HCT116 (cell line): ENCODE measurements around the gene ROBO1. TPM values are rescaled to one million over a fixed set of nuclear protein-coding genes. Genes with fewer than 3 reads are reported as not detected.

Experiments
- ATAC-seq: fragments of 200-7000 bp; cut with Tn5 transposase; 2 replicates; pipeline ENCODE4 v1.9.1; 2020; ENCODE audit warnings: mild to moderate bottlenecking, moderate library complexity
- BruUV-seq: library from RNA; stranded (reverse); fragments of 400-500 nt; replicated peaks from 2 replicates; lab custom pipeline; 2021; lab: Mats Ljungman, UMichigan
- CTCF ChIA-PET: fragments of 300-600 bp; sonication (Branson Sonifier 250); formaldehyde crosslinking; loops from one replicate; lab custom pipeline; 2021; ENCODE audit warnings: antibody characterized with exemption; lab: Charles Lee
- POLR2A ChIA-PET: fragments of 300-600, 350-600 bp; sonication (Branson Sonifier 250); formaldehyde crosslinking; loops from one replicate; lab custom pipeline; 2021; ENCODE audit warnings: antibody characterized with exemption; lab: Charles Lee
- RAD21 ChIA-PET, 2 experiments: fragments of 300-600 bp; sonication (Branson Sonifier 250); formaldehyde crosslinking; loops; one replicate each; lab custom pipeline; 2023; ENCODE audit warnings: low total read pairs in 2 of 2; ENCODE audit not compliant: uncharacterized antibody in 2 of 2, unreplicated experiment in 2 of 2, low non-redundant PET in 1 of 2; lab: Charles Lee
- DNase-seq: peaks from one replicate; pipeline ENCODE4 v3.0.0-alpha.2; 2010; ENCODE audit warnings: low read depth, low spot score
- H2AFZ ChIP-seq: fragments of 200-600 bp; shearing (Covaris generic), sonication (generic); 2 replicates; pipeline ENCODE4 v1.6.1; 2017; ENCODE audit warnings: low read depth, mixed run types, mixed read lengths, antibody characterized with exemption, low read length; ENCODE audit not compliant: poor library complexity, severe bottlenecking
- H3K27ac ChIP-seq: 2 replicates; pipeline ENCODE4 v1.5.1; 2012; ENCODE audit warnings: low read depth, low read length
- H3K27me3 ChIP-seq: fragments of 200-600 bp; sonication (generic); 2 replicates; pipeline ENCODE4 v1.6.1; 2016; ENCODE audit warnings: mixed run types, low read length, mixed read lengths; ENCODE audit not compliant: insufficient read depth
- H3K36me3 ChIP-seq, 2 experiments: fragments of 200-500 bp in 1 of 2; fragments of 200-600 bp in 1 of 2; sonication (Bioruptor generic) in 1 of 2; sonication (generic) in 1 of 2; 2 replicates each; pipeline versions ENCODE4 v1.5.1 to v1.6.1; 2014 to 2016; ENCODE audit warnings: low read length in 2 of 2, inconsistent platforms in 1 of 2, mixed read lengths in 1 of 2, mixed run types in 1 of 2; ENCODE audit not compliant: insufficient read depth in 2 of 2, control insufficient read depth in 1 of 2
- H3K4me1 ChIP-seq, 2 experiments: fragments of 200-600 bp in 1 of 2; sonication (generic) in 1 of 2; 2 replicates each; pipeline versions ENCODE4 v1.5.1 to v1.6.1; 2012 to 2017; ENCODE audit warnings: low read length in 2 of 2, inconsistent platforms in 1 of 2, mild to moderate bottlenecking in 1 of 2, mixed read lengths in 1 of 2, mixed run types in 1 of 2, moderate library complexity in 1 of 2; ENCODE audit not compliant: insufficient read depth in 2 of 2, control insufficient read depth in 1 of 2
- H3K4me2 ChIP-seq: fragments of 200-600 bp; sonication (generic); 2 replicates; pipeline ENCODE4 v1.6.1; 2017; ENCODE audit warnings: mixed run types, low read length, mixed read lengths
- H3K4me3 ChIP-seq, 2 experiments: fragments of 200-600 bp in 1 of 2; sonication (generic) in 1 of 2; replicated peaks in 1 of 2; 2 replicates each; pipeline ENCODE4 v1.5.1; 2011 to 2016; ENCODE audit warnings: low read length in 2 of 2, control low read depth in 1 of 2, low read depth in 1 of 2, mild to moderate bottlenecking in 1 of 2, mixed read lengths in 1 of 2, mixed run types in 1 of 2
- H3K79me2 ChIP-seq: fragments of 200-600 bp; sonication (generic); 2 replicates; pipeline ENCODE4 v1.6.1; 2017; ENCODE audit warnings: mild to moderate bottlenecking, mixed run types, low read length, moderate library complexity, mixed read lengths; ENCODE audit not compliant: insufficient read depth
- H3K9ac ChIP-seq: fragments of 200-600 bp; sonication (generic); 2 replicates; pipeline ENCODE4 v1.6.1; 2016; ENCODE audit warnings: low read length, mixed read lengths
- H3K9me2 ChIP-seq: fragments of 200-600 bp; sonication (generic), shearing (Covaris generic); 2 replicates; pipeline ENCODE4 v1.6.1; 2017; ENCODE audit warnings: mixed run types, mild to moderate bottlenecking, moderate library complexity; ENCODE audit not compliant: insufficient read depth
- H3K9me3 ChIP-seq, 2 experiments: fragments of 200-500 bp in 1 of 2; fragments of 200-600 bp in 1 of 2; sonication (Bioruptor generic) in 1 of 2; sonication (generic) in 1 of 2; 2 replicates each; pipeline ENCODE4 v1.6.1; 2014 to 2017; ENCODE audit warnings: low read length in 2 of 2, mixed read lengths in 2 of 2, inconsistent platforms in 1 of 2, low read depth in 1 of 2, mild to moderate bottlenecking in 1 of 2, mixed run types in 1 of 2, moderate library complexity in 1 of 2; ENCODE audit not compliant: control insufficient read depth in 1 of 2, insufficient read depth in 1 of 2
- H4K20me1 ChIP-seq: fragments of 200-600 bp; sonication (generic), shearing (Covaris generic); 2 replicates; pipeline ENCODE4 v1.6.1; 2017; ENCODE audit warnings: mixed run types, mild to moderate bottlenecking, moderate library complexity; ENCODE audit not compliant: insufficient read depth
- ATF3 ChIP-seq: IDR thresholded peaks from 2 replicates; pipeline ENCODE4 v1.6.1; 2012
- CEBPB ChIP-seq: IDR thresholded peaks from 2 replicates; pipeline ENCODE4 v1.6.1; 2012; ENCODE audit warnings: low read depth
- CTCF ChIP-seq, 3 experiments: fragments of 200-600 bp in 1 of 3; sonication (generic) in 1 of 3; IDR thresholded peaks in 2 of 3; conservative IDR thresholded peaks in 1 of 3; 2 replicates each; pipeline ENCODE4 v1.5.1; 2012 to 2017; ENCODE audit warnings: low read depth in 2 of 3, low read length in 2 of 3, antibody characterized with exemption in 1 of 3, borderline replicate concordance in 1 of 3, control low read depth in 1 of 3, mild to moderate bottlenecking in 1 of 3, mixed read lengths in 1 of 3, mixed run types in 1 of 3, moderate library complexity in 1 of 3; ENCODE audit not compliant: insufficient read depth in 1 of 3
- EGR1 ChIP-seq: IDR thresholded peaks from 2 replicates; pipeline ENCODE4 v1.6.1; 2012; ENCODE audit warnings: low read depth
- ELF1 ChIP-seq: IDR thresholded peaks from 2 replicates; pipeline ENCODE4 v1.6.1; 2012; ENCODE audit warnings: low read depth, borderline replicate concordance
- EZH2 ChIP-seq: fragments of 200-600 bp; sonication (generic); IDR thresholded peaks from 2 replicates; pipeline ENCODE4 v1.6.1; 2017; ENCODE audit warnings: antibody characterized with exemption, mixed run types
- EZH2phosphoT487 ChIP-seq: fragments of 200-600 bp; IDR thresholded peaks from 2 replicates; pipeline ENCODE4 v1.6.1; 2018; ENCODE audit warnings: antibody characterized with exemption, borderline replicate concordance
- FOSL1 ChIP-seq: IDR thresholded peaks from 2 replicates; pipeline ENCODE4 v1.6.1; 2012; ENCODE audit warnings: low read depth
- JUND ChIP-seq: IDR thresholded peaks from 2 replicates; pipeline ENCODE4 v1.6.1; 2012
- RAD21 ChIP-seq: IDR thresholded peaks from 2 replicates; pipeline ENCODE4 v1.6.1; 2012; ENCODE audit warnings: low read depth, mild to moderate bottlenecking
- SIN3A ChIP-seq: IDR thresholded peaks from 2 replicates; pipeline ENCODE4 v1.6.1; 2012; ENCODE audit warnings: low read depth
- YY1 ChIP-seq: IDR thresholded peaks from 2 replicates; pipeline ENCODE4 v1.6.1; 2011; ENCODE audit warnings: low read length, low read depth, moderate library complexity, mild to moderate bottlenecking; ENCODE audit not compliant: insufficient replicate concordance; ENCODE audit errors: extremely low read depth
- ZFX ChIP-seq: fragments of 450-650 bp; IDR thresholded peaks from 2 replicates; pipeline ENCODE4 v1.6.1; 2017
- intact Hi-C: fragments of 100-400 bp; cut with micrococcal nuclease; formaldehyde crosslinking; loops from 2 replicates; pipeline ENCODE4 v1.10.0; 2022
- total RNA-seq: library from RNA; stranded (reverse); gene quantifications from one replicate; pipeline ENCODE4 v1.2.1, GENCODE V29; 2021; ENCODE audit not compliant: unreplicated experiment
- TF ChIP-seq, protein P1 (sequence below): IDR thresholded peaks from 2 replicates; pipeline ENCODE4 v1.6.1; 2011; ENCODE audit warnings: mild to moderate bottlenecking, low read length, moderate library complexity; ENCODE audit not compliant: insufficient replicate concordance; ENCODE audit errors: extremely low read depth
- TF ChIP-seq, protein P2 (sequence below): IDR thresholded peaks from 2 replicates; pipeline ENCODE4 v1.6.1; 2012

Gene ROBO1
- total RNA-seq, 1 experiment from 2014 or later: 0.27 TPM

DNA sequence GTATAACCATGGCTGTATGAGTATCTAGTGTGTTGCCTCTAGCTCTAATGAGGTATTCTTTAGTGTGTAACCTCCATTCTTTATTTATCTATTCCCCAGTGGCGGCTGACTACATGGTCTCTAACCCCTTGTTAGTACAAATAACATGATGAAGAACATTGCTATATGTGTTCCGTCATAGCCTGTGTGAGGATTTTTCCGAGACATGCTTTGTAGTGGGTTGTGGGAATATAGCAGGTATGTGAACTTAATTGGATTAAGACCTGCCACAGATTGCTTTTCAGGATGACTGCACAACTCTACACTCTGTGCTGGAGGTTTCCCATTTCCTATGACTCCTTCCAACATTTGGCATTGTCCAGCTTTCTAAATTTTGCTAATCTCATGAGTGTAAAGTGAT is 563.4 kb downstream of the ROBO1 start:
- TF ChIP-seq, protein P1, sequence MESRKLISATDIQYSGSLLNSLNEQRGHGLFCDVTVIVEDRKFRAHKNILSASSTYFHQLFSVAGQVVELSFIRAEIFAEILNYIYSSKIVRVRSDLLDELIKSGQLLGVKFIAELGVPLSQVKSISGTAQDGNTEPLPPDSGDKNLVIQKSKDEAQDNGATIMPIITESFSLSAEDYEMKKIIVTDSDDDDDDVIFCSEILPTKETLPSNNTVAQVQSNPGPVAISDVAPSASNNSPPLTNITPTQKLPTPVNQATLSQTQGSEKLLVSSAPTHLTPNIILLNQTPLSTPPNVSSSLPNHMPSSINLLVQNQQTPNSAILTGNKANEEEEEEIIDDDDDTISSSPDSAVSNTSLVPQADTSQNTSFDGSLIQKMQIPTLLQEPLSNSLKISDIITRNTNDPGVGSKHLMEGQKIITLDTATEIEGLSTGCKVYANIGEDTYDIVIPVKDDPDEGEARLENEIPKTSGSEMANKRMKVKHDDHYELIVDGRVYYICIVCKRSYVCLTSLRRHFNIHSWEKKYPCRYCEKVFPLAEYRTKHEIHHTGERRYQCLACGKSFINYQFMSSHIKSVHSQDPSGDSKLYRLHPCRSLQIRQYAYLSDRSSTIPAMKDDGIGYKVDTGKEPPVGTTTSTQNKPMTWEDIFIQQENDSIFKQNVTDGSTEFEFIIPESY: no peak
- TF ChIP-seq SIN3A (no peak), ZFX (no peak), EZH2 (no peak), ATF3 (no peak), EZH2phosphoT487 (no peak), CTCF (IDR thresholded peaks at IDR 0.05 in 2 of 3, conservative IDR thresholded peaks at IDR 0.05 in 1 of 3; ENCODE audit: borderline replicate concordance in 1 of 3, insufficient read depth in 1 of 3, low read depth in 2 of 3, low read length in 2 of 3) (no peak), RAD21 (no peak), JUND (no peak), FOSL1 (no peak), EGR1 (no peak), YY1 (no peak), CEBPB (no peak), ELF1 (no peak)
- TF ChIP-seq, protein P2, sequence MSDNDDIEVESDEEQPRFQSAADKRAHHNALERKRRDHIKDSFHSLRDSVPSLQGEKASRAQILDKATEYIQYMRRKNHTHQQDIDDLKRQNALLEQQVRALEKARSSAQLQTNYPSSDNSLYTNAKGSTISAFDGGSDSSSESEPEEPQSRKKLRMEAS: no peak
- Histone ChIP-seq H3K9ac (no peak overlapping the region), H3K4me2 (no peak overlapping the region), H3K4me3 (no peak overlapping the region), H3K36me3 (no peaks in the 10 kb centered on the region), H3K27ac (no peak overlapping the region), H4K20me1 (no peaks in the 10 kb centered on the region), H3K27me3 (no peaks in the 10 kb centered on the region), H3K4me1 (no peaks in the 10 kb centered on the region), H3K79me2 (no peaks in the 10 kb centered on the region), H3K9me3 (peaks cover 19 to 27% of the 10 kb centered on the region in 2 experiments; a peak in 3 of 4 replicates), H3K9me2 (no peaks in the 10 kb centered on the region), H2AFZ (no peak overlapping the region)
- intact Hi-C loops: no loop called here
- ChIA-PET POLR2A (no interaction called here), RAD21 (no interaction called here), CTCF (no interaction called here)
- no peak for ATAC-seq
- BruUV-seq: no TSS peak
- DNase-seq: no peak
